ENCODE measurements around the gene PARD3. TPM values are rescaled to one million over a fixed set of nuclear protein-coding genes. Genes with fewer than 3 reads are reported as not detected.

Gene PARD3
- total and polyA plus RNA-seq, 2 donors (not counting 3 experiments of a cell fraction or from before 2014, with no cell fraction given) = 7.3 to 24.1 TPM

DNA sequence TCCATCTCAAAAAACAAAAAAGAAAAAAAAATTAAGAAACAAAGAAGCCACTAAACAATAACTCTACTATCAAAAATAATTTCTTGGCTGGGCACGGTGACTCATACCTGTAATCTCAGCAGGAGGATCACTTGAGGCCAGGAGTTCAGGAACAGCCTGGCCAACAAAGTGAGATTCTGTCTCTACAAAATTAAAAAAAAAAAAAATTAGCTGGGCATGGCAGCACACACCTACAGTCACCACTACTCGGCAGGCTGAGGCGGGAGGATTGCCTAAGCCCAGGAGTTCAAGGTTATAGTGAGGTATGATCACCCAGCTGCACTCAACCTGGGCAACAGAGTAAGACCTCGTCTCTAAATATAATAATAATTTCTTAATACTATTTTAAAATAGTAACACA is 69.0 kb downstream of the PARD3 start:
- DNase-seq (ENCODE audit: low read depth, low spot score) = no peak
- H3K4me2 ChIP-seq (ENCODE audit: insufficient read depth, low read length) = no peak overlapping the region
- intact Hi-C loops (cut with micrococcal nuclease) (no loop called here), dilution Hi-C loops (cut with MboI; ENCODE audit: extremely low pct_ligation_motif_present, low sequenced_read_pairs) (no loop called here)
- H3K9ac ChIP-seq (replicated peaks; ENCODE audit: extremely low read depth, insufficient read depth, low read length) = no peak overlapping the region
- H3K27me3 ChIP-seq (ENCODE audit: control insufficient read depth in 2 of 2, insufficient read depth in 2 of 2, low read length in 2 of 2) = no peaks in the 10 kb centered on the region
- peaks cover 5% of the 10 kb centered on the region for H3K79me2 ChIP-seq (ENCODE audit: control insufficient read depth, insufficient read depth, low read length)
- ChIA-PET CTCF (interaction anchor here (0.9 to 1.0 kb wide), 2 partner anchors 12 to 91 kb away, joined by 3 read pairs; no protein-coding TSS in a partner anchor), POLR2A (no interaction called here)
- H3K9me1 ChIP-seq (replicated peaks; ENCODE audit: control insufficient read depth, extremely low read depth, insufficient read depth, low read length) = no peaks in the 10 kb centered on the region
- BruUV-seq (replicated peaks) = no TSS peak
- no peak overlapping the region for H2AFZ ChIP-seq (ENCODE audit: low read depth, low read length)
- no peak for FAIRE-seq
- no peak overlapping the region for H3K27ac ChIP-seq (ENCODE audit: insufficient read depth, low read depth, low read length)
- H3K9me3 ChIP-seq (replicated peaks; ENCODE audit: control insufficient read depth, insufficient read depth, low read length) = no peaks in the 10 kb centered on the region
- no peaks in the 10 kb centered on the region for H4K20me1 ChIP-seq (replicated peaks; ENCODE audit: control insufficient read depth, extremely low read depth, insufficient read depth, low read length)
- TF ChIP-seq MYC (IDR thresholded peaks at IDR 0.05; ENCODE audit: low read depth, low read length) = no peak
- TF ChIP-seq EZH2 (IDR thresholded peaks at IDR 0.05; ENCODE audit: borderline replicate concordance, low read depth, low read length, severe bottlenecking) = no peak
- TF ChIP-seq GATA2 (IDR thresholded peaks at IDR 0.05; ENCODE audit: insufficient read depth, insufficient read length, low read depth, low read length) = no peak
- no peak for TF ChIP-seq POLR2A (IDR thresholded peaks at IDR 0.05; ENCODE audit: low read depth, low read length)
- no peak for TF ChIP-seq JUN (IDR thresholded peaks at IDR 0.05; ENCODE audit: borderline replicate concordance, insufficient read depth, insufficient read length, low read depth)
- TF ChIP-seq, protein P1, sequence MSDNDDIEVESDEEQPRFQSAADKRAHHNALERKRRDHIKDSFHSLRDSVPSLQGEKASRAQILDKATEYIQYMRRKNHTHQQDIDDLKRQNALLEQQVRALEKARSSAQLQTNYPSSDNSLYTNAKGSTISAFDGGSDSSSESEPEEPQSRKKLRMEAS (IDR thresholded peaks at IDR 0.05; ENCODE audit: insufficient read depth, insufficient read length) = no peak
- TF ChIP-seq POLR2AphosphoS5 (IDR thresholded peaks at IDR 0.05; ENCODE audit: insufficient read depth, low read depth, low read length) = no peak
- no peak for TF ChIP-seq FOS (IDR thresholded peaks at IDR 0.05; ENCODE audit: borderline replicate concordance, insufficient read depth, low read length)
- TF ChIP-seq, protein P2, sequence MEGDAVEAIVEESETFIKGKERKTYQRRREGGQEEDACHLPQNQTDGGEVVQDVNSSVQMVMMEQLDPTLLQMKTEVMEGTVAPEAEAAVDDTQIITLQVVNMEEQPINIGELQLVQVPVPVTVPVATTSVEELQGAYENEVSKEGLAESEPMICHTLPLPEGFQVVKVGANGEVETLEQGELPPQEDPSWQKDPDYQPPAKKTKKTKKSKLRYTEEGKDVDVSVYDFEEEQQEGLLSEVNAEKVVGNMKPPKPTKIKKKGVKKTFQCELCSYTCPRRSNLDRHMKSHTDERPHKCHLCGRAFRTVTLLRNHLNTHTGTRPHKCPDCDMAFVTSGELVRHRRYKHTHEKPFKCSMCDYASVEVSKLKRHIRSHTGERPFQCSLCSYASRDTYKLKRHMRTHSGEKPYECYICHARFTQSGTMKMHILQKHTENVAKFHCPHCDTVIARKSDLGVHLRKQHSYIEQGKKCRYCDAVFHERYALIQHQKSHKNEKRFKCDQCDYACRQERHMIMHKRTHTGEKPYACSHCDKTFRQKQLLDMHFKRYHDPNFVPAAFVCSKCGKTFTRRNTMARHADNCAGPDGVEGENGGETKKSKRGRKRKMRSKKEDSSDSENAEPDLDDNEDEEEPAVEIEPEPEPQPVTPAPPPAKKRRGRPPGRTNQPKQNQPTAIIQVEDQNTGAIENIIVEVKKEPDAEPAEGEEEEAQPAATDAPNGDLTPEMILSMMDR (IDR thresholded peaks at IDR 0.05; ENCODE audit: extremely low read depth in 1 of 2, insufficient read depth in 1 of 2, low read depth in 1 of 2, low read length in 2 of 2) = no peak
- no peaks in the 10 kb centered on the region for H3K4me1 ChIP-seq (ENCODE audit: control insufficient read depth, extremely low read depth, insufficient read depth, low read length)
- H3K4me3 ChIP-seq (replicated peaks in 1 of 3; ENCODE audit: insufficient read depth in 1 of 3, low read depth in 1 of 3, low read length in 3 of 3) = no peak overlapping the region
- H3K36me3 ChIP-seq (ENCODE audit: control insufficient read depth in 2 of 2, extremely low read depth in 1 of 2, insufficient read depth in 2 of 2, low read length in 2 of 2) = no peaks in the 10 kb centered on the region
